Sigmoid colon (tissue), 4 donors: ENCODE data around the gene ATG101.

Experiments
- CTCF ChIP-seq, 4 experiments: fragments of 450-650 bp in 3 of 4; fragments of 200-600 bp in 1 of 4; IDR thresholded peaks; one replicate each; pipeline ENCODE4 v1.5.1; 2016 to 2019; ENCODE audit warnings: antibody characterized with exemption in 4 of 4, mild to moderate bottlenecking in 3 of 4, moderate library complexity in 2 of 4
- EP300 ChIP-seq, 4 donors: sonication (generic); formaldehyde crosslinking; IDR thresholded peaks; one replicate each; pipeline ENCODE4 v1.6.1; 2017; ENCODE audit warnings: antibody characterized with exemption in 4 of 4
- POLR2A ChIP-seq, 2 donors: fragments of 450-650 bp; IDR thresholded peaks; one replicate each; pipeline ENCODE4 v1.6.1; 2016; ENCODE audit warnings: antibody characterized with exemption in 2 of 2, mild to moderate bottlenecking in 2 of 2, moderate library complexity in 2 of 2
- POLR2AphosphoS5 ChIP-seq, 4 donors: sonication (generic); formaldehyde crosslinking; IDR thresholded peaks; one replicate each; pipeline ENCODE4 v1.6.1; 2017; ENCODE audit warnings: antibody characterized with exemption in 4 of 4

- TF ChIP-seq POLR2A (IDR thresholded peaks at IDR 0.05): no peak
- TF ChIP-seq CTCF (IDR thresholded peaks at IDR 0.05): no peak
- TF ChIP-seq POLR2AphosphoS5 (IDR thresholded peaks at IDR 0.05): no peak
- no peak for TF ChIP-seq EP300 (IDR thresholded peaks at IDR 0.05)
These were observed 26.9 kb upstream of the ATG101 start for GRCh38 chr12:52042706-52043385.
